Inflammatory macrophage treated with lipopolysaccharide for 1 hour (primary cell): ENCODE data around the gene C1QTNF12.
"Not testable (repeated sequence)": the region's sequence is repeated elsewhere in the genome, so short reads cannot be mapped to it uniquely, and the experiment has no call there.

Source experiments
- DNase-seq, 2 donors: peaks; one replicate each; pipeline ENCODE4 v3.0.0-alpha.2; 2020 to 2022

The C1QTNF12 gene

GRCh38 chr1:1196431-1197187 lies 49.9 kb downstream of the C1QTNF12 start:
- no peak for DNase-seq

GRCh38 chr1:1195726-1196125 lies 50.8 kb downstream of the C1QTNF12 start:
- not testable (repeated sequence) for DNase-seq

- no peak for DNase-seq
Observed at GRCh38 chr1:1194723-1195122, 51.8 kb downstream of the C1QTNF12 start.
